HT1080 (cell line): ENCODE results near the gene ANKRD1. TPM values are rescaled to one million over a fixed set of nuclear protein-coding genes. Genes with fewer than 3 reads are reported as not detected.
A peak's percentile ranks its signal among the peaks of the same experiment; 100 is the strongest.
"Not testable (repeated sequence)": the region's sequence is repeated elsewhere in the genome, so short reads cannot be mapped to it uniquely, and the experiment has no call there.

Source experiments
- DNase-seq: peaks from one replicate; pipeline ENCODE4 v3.0.0-alpha.2; 2015; ENCODE audit warnings: low read depth
- total RNA-seq: library from RNA; depleted of rRNA; stranded (reverse); fragments of >200 nt; shearing (Covaris generic); gene quantifications from 2 replicates; pipeline ENCODE4 v1.2.3, GENCODE V29; 2014

The ANKRD1 gene
- total RNA-seq, 1 experiment from 2014 or later, result 75.3 TPM

DNA sequence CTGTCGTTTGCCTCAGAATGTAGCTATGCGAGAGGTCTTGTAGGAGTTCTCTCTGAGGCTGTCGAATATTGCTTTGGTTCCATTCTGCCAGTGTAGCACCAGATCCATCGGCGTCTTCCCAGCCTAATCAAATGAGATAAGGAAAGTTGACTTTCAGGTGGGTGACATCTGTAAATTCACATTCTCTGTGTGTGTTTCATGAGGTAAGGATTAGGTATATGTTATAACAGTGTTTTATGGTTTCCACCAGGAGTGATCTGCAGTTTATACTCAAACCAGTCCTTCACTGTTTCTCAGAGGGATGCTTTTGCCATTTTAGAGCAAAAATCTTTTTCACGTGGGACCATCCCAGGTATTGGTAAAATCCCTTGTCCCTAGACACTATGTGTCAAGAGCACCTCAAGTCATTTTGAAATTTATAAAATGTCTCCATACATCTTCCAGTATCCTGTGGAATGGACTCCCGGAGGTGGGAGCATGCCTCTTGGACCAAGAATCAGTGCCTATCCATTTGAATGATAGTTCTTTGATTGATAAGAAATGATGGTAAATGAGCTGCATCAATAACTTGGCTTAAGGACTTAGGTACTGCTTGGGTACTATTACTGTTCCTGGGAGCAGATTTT lies 7.9 kb downstream of the ANKRD1 start:
- DNase-seq, result no peak

- no peak for DNase-seq
These were observed 8.7 kb downstream of the ANKRD1 start for GRCh38 chr10:90912174-90912573.

DNA sequence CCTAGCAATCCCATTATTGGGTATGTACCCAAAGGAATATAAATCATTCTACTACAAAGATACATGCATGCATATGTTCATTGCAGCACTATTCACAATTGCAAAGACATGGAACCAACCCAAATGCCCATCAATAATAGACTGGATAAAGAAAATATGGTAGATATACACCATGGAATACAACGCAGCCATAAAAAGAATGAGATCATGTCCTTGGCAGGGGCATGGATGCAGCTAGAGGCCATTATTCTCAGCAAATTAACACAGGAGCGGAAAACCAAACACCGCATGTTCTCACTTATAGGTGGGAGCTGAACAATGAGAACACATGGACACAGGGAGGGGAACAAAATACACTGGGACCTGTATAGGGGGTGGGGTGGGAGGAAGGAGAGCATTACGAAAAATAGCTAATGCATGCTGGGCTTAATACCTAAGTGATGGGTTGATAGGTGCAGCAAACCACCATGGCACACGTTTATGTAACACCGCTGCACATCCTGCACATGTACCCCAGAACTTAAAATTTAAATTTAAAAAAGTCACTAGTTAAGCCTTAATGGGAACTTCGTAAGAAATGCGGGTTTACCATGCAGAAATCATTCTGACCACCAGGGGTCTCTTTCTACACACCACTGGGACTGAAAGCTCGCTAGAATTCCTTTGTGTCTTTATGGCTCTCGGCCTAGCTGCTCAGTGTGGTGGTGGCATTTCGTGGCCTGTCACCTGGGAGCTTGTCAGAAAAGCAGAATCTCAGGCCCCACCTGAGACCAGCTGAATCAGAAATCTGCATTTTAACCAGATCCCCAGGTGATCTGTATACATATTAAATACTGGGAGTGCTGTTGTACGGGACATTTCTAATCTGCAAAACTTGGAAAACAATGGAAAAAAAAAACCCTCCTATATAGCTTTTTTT lies 9.5 kb downstream of the ANKRD1 start:
- peak; percentile 76 for DNase-seq

DNA sequence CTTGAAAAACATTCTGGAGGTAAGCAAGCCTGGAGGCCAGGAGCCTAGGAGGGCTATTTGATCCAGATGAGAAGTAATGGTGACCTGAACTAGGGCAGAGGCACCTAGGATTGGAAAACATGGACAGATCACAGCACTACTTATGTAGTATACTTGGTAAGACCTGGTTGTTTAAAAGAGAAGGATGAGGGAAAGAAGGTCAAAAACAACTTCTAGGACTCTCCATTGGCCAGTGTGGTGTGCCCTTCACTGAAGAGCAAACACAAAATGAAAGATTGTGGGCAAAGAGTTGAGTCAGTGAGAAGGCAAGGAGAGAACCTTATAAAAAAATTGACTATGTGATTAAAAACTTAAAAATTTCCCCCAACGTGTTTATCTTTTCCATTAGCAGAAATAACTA lies 14.3 kb downstream of the ANKRD1 start:
- DNase-seq, result no peak

DNA sequence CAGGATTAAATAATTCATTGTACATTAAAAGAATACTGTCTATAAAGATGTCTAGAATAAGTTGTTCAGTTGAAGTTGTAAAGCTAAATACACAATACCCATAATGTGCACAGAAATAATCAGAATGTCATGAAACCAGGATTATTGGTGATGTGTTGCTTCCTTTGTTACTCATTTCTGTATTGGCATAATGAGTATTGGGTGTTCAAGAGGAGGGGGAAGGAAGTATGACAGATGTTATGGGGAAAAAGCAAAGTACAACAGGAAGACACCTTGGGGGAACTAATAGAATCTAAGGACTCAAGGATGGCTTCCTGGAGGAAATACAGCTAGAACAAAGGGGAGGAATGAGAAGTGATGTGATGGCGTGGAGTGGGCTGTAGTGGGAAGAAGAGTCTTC lies 15.0 kb downstream of the ANKRD1 start:
- DNase-seq, result no peak

DNA sequence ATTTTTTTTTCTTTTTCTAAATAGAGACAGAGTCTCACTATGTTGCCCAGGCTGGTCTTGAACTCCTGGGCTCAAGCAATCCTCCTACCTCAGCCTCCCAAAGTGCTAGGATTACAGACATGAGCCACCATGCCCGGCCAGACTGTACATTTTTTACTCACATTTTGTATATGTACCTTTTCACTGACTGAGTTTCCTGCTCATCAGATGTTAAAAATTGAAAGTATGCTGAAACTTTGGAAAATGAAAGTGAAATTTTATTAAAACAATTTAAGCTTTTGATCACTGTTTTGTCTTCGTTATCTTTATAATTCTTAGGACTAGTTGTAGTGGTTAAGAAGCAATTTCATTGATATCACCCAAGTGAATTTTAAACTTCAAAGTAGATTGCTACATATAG lies 24.0 kb downstream of the ANKRD1 start:
- DNase-seq, result not testable (repeated sequence)

GRCh38 chr10:90893190-90893589 lies 27.7 kb downstream of the ANKRD1 start:
- DNase-seq, result no peak

DNA sequence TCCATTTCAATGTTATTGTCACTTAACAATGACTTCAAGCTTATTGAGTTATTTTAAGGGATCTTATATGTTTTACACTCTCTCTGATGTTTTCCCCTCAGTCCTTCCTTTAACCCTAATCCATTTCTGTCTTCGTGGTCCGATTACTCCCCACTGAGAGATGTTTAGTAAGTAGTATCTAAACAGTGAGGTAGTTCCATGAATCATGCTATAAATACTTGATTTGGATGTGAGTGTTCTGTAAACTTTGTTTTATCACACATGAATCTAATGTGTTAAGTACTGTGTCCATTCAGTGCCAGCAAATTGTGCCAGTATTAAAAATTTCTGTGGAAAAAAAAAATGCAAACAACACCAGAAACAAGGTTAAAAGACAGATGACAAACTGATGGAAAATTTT lies 30.5 kb downstream of the ANKRD1 start:
- DNase-seq, result no peak

DNA sequence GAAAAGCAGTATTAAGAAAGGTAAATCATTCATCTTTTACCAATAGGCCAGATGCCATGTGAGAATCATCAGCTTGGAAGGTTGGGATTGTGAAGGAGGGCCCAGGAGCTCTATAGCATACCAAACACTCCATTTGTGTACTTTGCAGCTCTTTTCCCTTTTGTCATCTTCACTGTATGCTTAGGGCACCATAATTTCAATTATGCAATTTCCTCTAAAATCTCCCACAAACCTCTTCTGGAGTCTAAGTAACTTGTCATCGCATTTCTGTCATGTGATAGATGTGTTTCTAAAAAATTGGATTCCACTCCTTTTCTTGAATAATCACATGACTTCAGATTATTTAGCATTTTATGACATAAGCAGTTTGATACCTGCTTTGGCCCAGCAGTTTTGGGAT lies 31.3 kb downstream of the ANKRD1 start:
- no peak for DNase-seq

GRCh38 chr10:90888387-90888786 lies 32.5 kb downstream of the ANKRD1 start:
- DNase-seq, result no peak

DNA sequence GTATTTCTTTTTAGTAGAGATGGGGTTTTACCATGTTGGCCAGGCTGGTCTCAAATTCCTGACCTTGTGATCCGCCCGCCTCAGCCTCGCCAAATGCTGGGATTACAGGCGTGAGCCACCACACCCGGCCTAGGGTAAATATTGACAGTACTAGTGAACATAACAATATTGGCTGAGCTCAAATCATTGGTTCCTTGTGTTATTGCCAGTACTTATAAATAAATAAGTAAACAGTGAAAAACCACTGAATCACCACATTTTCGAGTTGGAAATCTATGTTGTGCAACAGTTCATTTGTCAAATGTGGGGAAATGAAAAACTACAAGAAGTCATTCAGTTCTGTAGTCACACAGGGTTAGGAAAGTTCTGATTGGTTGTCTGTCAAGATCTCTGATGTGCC lies 33.3 kb downstream of the ANKRD1 start:
- no peak for DNase-seq

- no peak for DNase-seq
These were observed 35.7 kb downstream of the ANKRD1 start for GRCh38 chr10:90885176-90885575.

DNA sequence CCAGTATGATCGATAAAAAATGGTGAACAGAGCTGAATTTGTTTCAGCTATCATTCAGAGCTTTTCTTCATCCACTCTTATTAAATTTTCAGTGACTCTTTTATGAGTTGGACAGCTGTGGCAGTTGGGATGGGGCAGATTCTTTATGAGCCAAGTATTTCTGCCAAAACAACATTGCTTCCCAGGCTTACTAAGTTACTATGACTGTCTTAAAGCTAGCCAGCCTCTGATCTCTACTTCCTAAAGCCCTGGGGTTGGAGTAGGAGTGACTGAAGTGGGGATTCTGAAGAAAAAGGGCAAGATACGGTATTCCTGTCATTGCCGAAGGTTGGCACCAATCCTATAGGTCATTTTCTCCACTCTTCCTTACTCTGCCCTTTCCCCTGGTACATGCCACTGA lies 36.5 kb downstream of the ANKRD1 start:
- DNase-seq, result no peak

- DNase-seq, result peak; percentile 56
These were observed 40.7 kb downstream of the ANKRD1 start for GRCh38 chr10:90880059-90880719.

GRCh38 chr10:90879062-90879461 lies 41.8 kb downstream of the ANKRD1 start:
- no peak for DNase-seq

- no peak for DNase-seq
These were observed 48.3 kb downstream of the ANKRD1 start for GRCh38 chr10:90872648-90873020.

DNA sequence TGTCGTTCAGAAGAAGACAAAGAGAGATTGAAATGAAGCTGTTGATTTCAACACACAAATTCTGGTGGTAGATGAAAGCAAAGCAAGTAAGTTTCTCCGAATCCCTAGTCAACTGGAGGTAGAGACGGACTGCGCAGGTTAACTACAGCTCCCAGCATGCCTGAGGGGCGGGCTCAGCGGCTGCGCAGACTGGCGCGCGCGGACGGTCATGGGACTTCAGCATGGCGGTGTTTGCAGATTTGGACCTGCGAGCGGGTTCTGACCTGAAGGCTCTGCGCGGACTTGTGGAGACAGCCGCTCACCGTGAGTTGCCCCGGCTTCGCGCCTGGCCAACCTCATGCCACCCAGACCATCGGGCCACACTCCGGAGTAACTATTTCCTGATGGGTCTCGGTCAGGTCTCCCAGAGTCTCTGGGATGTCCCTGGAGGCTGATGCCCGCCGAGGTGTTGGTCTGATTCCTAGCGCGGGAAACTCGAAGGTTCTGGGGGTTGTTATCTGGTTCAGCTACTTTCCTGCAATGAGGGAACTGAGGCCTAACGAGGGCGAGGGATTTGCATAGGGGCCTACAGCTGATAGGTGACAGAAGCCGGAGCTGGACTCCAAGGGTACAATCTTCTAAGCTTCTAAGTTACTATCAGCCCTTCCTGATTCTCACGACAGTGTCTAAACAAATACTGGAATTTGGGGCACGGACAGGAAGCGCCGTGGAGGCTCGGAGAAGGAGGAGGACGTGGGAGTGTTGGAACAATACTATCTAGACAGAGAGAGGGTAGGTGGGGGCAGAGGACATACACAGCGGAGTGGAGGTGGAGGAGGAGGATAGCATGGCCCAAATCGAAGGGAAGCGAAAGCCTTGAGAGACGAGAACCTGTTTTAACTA lies 48.9 kb downstream of the ANKRD1 start, which contains the start of gene RPP30:
Gene RPP30 (plus strand): TSS at position 209 of the 882 bp plus-strand sequence. CDS start 13 bp downstream, at position 222.
- peak; percentile 80 for DNase-seq

DNA sequence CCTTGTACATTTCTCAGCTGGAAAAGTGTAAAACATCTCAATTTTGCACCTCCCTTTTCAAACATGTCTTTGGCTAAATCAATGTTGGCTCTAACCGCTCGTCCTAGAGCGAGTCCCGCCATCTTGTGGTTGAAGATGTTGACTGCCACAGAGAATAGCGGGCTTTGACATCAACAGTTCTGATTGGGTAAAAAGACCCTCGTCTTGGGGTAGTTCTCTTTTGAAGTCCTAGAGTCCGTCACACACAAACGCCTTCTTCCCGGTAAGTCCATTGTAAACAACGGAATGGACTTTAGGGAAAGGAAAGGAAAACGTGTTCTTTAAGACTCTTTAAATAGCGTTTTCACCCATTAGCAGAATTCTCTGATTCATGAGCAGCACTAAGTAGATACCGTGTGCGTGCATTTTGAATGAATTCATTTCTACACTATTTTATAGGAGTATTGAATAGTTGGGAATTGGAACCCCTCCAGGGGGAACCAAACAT lies 49.6 kb downstream of the ANKRD1 start:
- DNase-seq, result peak; percentile 85

DNA sequence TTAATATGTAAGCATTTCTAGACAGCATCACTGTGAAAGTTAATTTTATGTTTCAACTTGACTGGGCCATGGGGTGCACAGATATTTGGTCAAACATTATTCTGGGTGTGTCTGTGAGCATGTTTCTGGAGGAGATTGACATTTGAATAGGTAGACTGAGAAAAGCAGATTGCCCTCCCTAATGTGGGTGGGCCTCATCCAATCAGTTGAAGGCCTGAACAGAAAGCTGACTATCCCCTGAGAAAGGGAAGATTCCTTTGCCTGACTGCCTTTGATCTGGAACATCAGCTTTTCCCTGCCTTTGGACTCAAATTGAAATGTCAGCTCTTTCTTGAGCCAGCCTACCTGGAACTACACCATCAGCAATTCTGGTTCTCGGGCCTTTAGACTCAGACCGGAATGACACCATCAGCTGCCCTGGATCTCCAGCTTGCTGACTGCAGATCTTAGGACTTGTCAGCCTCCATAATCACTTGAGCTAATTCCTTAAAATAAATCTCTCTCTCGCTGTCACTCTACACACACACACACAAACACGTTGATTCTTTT lies 54.8 kb downstream of the ANKRD1 start:
- no peak for DNase-seq

DNA sequence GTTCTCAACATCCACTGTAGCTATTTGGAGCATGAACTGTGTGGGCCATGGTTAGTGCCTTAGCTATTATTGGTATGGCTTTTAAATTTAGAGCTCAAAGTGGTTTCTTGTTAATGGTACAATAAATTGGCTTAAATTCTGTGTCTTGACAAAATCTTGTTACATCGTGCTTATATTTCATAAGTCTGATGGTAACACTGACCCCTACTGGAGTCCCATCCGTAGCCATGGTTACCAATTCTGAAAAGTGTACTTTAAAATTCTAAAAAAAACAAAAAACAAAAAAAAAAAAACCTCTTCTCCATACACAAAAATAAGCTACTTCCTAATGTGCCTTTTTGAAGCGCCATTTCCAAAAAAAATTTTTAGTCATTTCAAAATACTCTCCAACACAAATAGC lies 55.5 kb downstream of the ANKRD1 start:
- peak; percentile 32 for DNase-seq
